OCI-LY3 (cell line): ENCODE results near the gene DNMT3A.

Experiments
- H2AFZ ChIP-seq: fragments of 200-600, 300-600 bp; shearing (Covaris generic); 2 replicates; pipeline ENCODE4 v1.6.0; 2014; ENCODE audit warnings: antibody characterized with exemption, low read depth, low read length
- H3K27ac ChIP-seq: fragments of 200-600, 300-600 bp; sonication (generic); 2 replicates; pipeline ENCODE4 v1.5.1; 2014; ENCODE audit warnings: mild to moderate bottlenecking, low read length, moderate library complexity, mixed read lengths
- H3K27me3 ChIP-seq: fragments of 200-600, 300-600 bp; sonication (generic); 2 replicates; pipeline ENCODE4 v1.6.1; 2014; ENCODE audit warnings: low read depth, low read length, mixed read lengths
- H3K36me3 ChIP-seq: fragments of 200-600, 300-600 bp; sonication (generic); replicated peaks from 2 replicates; pipeline ENCODE3; 2014; ENCODE audit warnings: low read depth, low read length, mixed read lengths
- H3K4me1 ChIP-seq: fragments of 300-600, 200-600 bp; sonication (generic); 2 replicates; pipeline ENCODE4 v1.6.1; 2014; ENCODE audit warnings: low read length, mixed read lengths
- H3K4me2 ChIP-seq: fragments of 200-600, 300-600 bp; sonication (generic); 2 replicates; pipeline ENCODE4 v1.6.1; 2014; ENCODE audit warnings: low read length, mixed read lengths
- H3K4me3 ChIP-seq: fragments of 300-600, 200-600 bp; sonication (generic); 2 replicates; pipeline ENCODE4 v1.5.1; 2014; ENCODE audit warnings: antibody characterized with exemption, mild to moderate bottlenecking, low read length, moderate library complexity
- H3K79me2 ChIP-seq: fragments of 300-600, 200-600 bp; shearing (Covaris generic); 2 replicates; pipeline ENCODE4 v1.6.1; 2014; ENCODE audit warnings: mild to moderate bottlenecking, low read length, mixed read lengths
- H3K9ac ChIP-seq: fragments of 300-600, 200-600 bp; shearing (Covaris generic); 2 replicates; pipeline ENCODE4 v1.6.0; 2014; ENCODE audit warnings: mild to moderate bottlenecking, low read length, moderate library complexity
- H3K9me3 ChIP-seq: fragments of 200-600, 300-600 bp; shearing (Covaris generic); 2 replicates; pipeline ENCODE4 v1.6.1; 2014; ENCODE audit warnings: low read length, mixed read lengths; ENCODE audit not compliant: insufficient read depth
- H4K20me1 ChIP-seq: fragments of 200-600, 300-600 bp; sonication (generic); 2 replicates; pipeline ENCODE4 v1.6.1; 2016; ENCODE audit warnings: low read length, mixed read lengths; ENCODE audit not compliant: insufficient read depth
- CTCF ChIP-seq: fragments of 200-600, 300-600 bp; sonication (generic); IDR thresholded peaks from 2 replicates; pipeline ENCODE4 v1.5.1; 2014; ENCODE audit warnings: antibody characterized with exemption, low read length, low read depth
- EZH2phosphoT487 ChIP-seq: fragments of 200-600 bp; shearing (Covaris generic); IDR thresholded peaks from 2 replicates; pipeline ENCODE4 v1.6.1; 2018; ENCODE audit warnings: antibody characterized with exemption, mixed run types, low read depth

Gene DNMT3A

GRCh38 chr2:25302758-25303375 is 38.9 kb downstream of the DNMT3A start:
- no peak overlapping the region for H3K9ac ChIP-seq
- H3K9me3 ChIP-seq = no peaks in the 10 kb centered on the region
- peaks cover 35% of the 10 kb centered on the region for H3K4me1 ChIP-seq

GRCh38 chr2:25301453-25302352 is 40.0 kb downstream of the DNMT3A start:
- no peaks in the 10 kb centered on the region for H3K9me3 ChIP-seq
- H2AFZ ChIP-seq = no peak overlapping the region
- H3K36me3 ChIP-seq = peaks cover 7% of the 10 kb centered on the region
- H4K20me1 ChIP-seq = peaks cover 70% of the 10 kb centered on the region
- TF ChIP-seq EZH2phosphoT487 (peak; percentile 97), CTCF (no peak)
- peaks cover 30% of the 10 kb centered on the region for H3K4me1 ChIP-seq
- H3K4me3 ChIP-seq = peak overlapping the region; percentile 22
- H3K27ac ChIP-seq = no peak overlapping the region
- H3K27me3 ChIP-seq = peaks cover 69% of the 10 kb centered on the region
- H3K4me2 ChIP-seq = peak overlapping the region; percentile 67
- no peak overlapping the region for H3K9ac ChIP-seq
- no peaks in the 10 kb centered on the region for H3K79me2 ChIP-seq

More at GRCh38 chr2:25302758-25303375, 38.9 kb downstream of the DNMT3A start:
- TF ChIP-seq CTCF (no peak), EZH2phosphoT487 (no peak)
- Histone ChIP-seq H2AFZ (no peak overlapping the region), H3K36me3 (peaks cover 7% of the 10 kb centered on the region), H3K4me2 (peak overlapping the region; percentile 67; the same call in 1 of the 2 replicates), H3K4me3 (no peak overlapping the region), H3K27ac (no peak overlapping the region), H3K27me3 (peaks cover 72% of the 10 kb centered on the region), H4K20me1 (peaks cover 79% of the 10 kb centered on the region), H3K79me2 (no peaks in the 10 kb centered on the region)

GRCh38 chr2:25300001-25300400 is 41.7 kb downstream of the DNMT3A start:
- H2AFZ ChIP-seq = no peak overlapping the region

More at GRCh38 chr2:25300001-25300400, 41.7 kb downstream of the DNMT3A start:
- H3K27ac ChIP-seq = no peak overlapping the region
- peaks cover 53% of the 10 kb centered on the region for H3K27me3 ChIP-seq
- peaks cover 35% of the 10 kb centered on the region for H3K4me1 ChIP-seq
- H4K20me1 ChIP-seq = peaks cover 53% of the 10 kb centered on the region
- H3K9ac ChIP-seq = no peak overlapping the region
- peaks cover 7% of the 10 kb centered on the region for H3K36me3 ChIP-seq
- H3K9me3 ChIP-seq = no peaks in the 10 kb centered on the region
- no peak overlapping the region for H3K4me3 ChIP-seq
- TF ChIP-seq EZH2phosphoT487 (no peak), CTCF (no peak)
- no peaks in the 10 kb centered on the region for H3K79me2 ChIP-seq
- H3K4me2 ChIP-seq = no peak overlapping the region
